SK-N-MC (cell line): ENCODE results near the gene SYNDIG1L.

Source experiments
- DNase-seq: peaks from one replicate; pipeline ENCODE4 v3.0.0-alpha.2; 2011; ENCODE audit warnings: low read depth, low spot score
- H3K27ac ChIP-seq: fragments of 200-600 bp; sonication (generic); 2 replicates; pipeline ENCODE4 v1.5.1; 2016; ENCODE audit warnings: mixed run types
- H3K36me3 ChIP-seq: fragments of 200-600 bp; sonication (generic); 2 replicates; pipeline ENCODE4 v1.6.1; 2017; ENCODE audit warnings: antibody characterized with exemption, low read length, mixed read lengths; ENCODE audit not compliant: insufficient read depth
- H3K4me3 ChIP-seq: fragments of 200-600 bp; sonication (generic); 2 replicates; pipeline ENCODE4 v1.5.1; 2016
- H3K9ac ChIP-seq: fragments of 200-600 bp; sonication (generic); 2 replicates; pipeline ENCODE4 v1.8.0; 2017; ENCODE audit warnings: mixed run types, mixed read lengths; ENCODE audit not compliant: insufficient read length
- H3K9me3 ChIP-seq: fragments of 200-600 bp; sonication (generic); 2 replicates; pipeline ENCODE4 v1.6.1; 2017; ENCODE audit warnings: low read depth, mild to moderate bottlenecking, antibody characterized with exemption, low read length, moderate library complexity, mixed read lengths
- EZH2 ChIP-seq: fragments of 200-600 bp; sonication (generic); IDR thresholded peaks from one replicate; pipeline ENCODE4 v1.6.1; 2017; ENCODE audit warnings: antibody characterized with exemption
- FOXP2 ChIP-seq: optimal IDR thresholded peaks from 2 replicates; pipeline ENCODE3; 2011; ENCODE audit warnings: mild to moderate bottlenecking, moderate library complexity; ENCODE audit not compliant: insufficient read depth; ENCODE audit errors: extremely low read length, control extremely low read depth
- POLR2AphosphoS5 ChIP-seq: IDR thresholded peaks from 2 replicates; pipeline ENCODE4 v1.6.1; 2012; ENCODE audit warnings: mild to moderate bottlenecking, low read depth, low read length, borderline replicate concordance

The SYNDIG1L gene

GRCh38 chr14:74412753-74413152 lies 13.3 kb downstream of the SYNDIG1L start:
- no peaks in the 10 kb centered on the region for H3K9me3 ChIP-seq

GRCh38 chr14:74411671-74412070 lies 14.3 kb downstream of the SYNDIG1L start:
- Histone ChIP-seq H3K36me3 (no peaks in the 10 kb centered on the region), H3K27ac (no peak overlapping the region), H3K9me3 (no peaks in the 10 kb centered on the region), H3K9ac (no peak overlapping the region), H3K4me3 (no peak overlapping the region)
- DNase-seq, result no peak
- no peak for TF ChIP-seq FOXP2
- no peak for TF ChIP-seq EZH2
- no peak for TF ChIP-seq POLR2AphosphoS5

More at GRCh38 chr14:74412753-74413152, 13.3 kb downstream of the SYNDIG1L start:
- H3K27ac ChIP-seq, result no peak overlapping the region
- TF ChIP-seq EZH2, result no peak
- no peak for TF ChIP-seq FOXP2
- no peak for TF ChIP-seq POLR2AphosphoS5
- no peaks in the 10 kb centered on the region for H3K36me3 ChIP-seq
- no peak overlapping the region for H3K4me3 ChIP-seq
- H3K9ac ChIP-seq, result no peak overlapping the region
- no peak for DNase-seq

- Histone ChIP-seq H3K4me3 (no peak overlapping the region), H3K27ac (no peak overlapping the region), H3K9ac (no peak overlapping the region), H3K9me3 (no peaks in the 10 kb centered on the region), H3K36me3 (no peaks in the 10 kb centered on the region)
- TF ChIP-seq POLR2AphosphoS5 (no peak), FOXP2 (no peak), EZH2 (no peak)
- DNase-seq, result no peak
These were observed 16.6 kb downstream of the SYNDIG1L start for GRCh38 chr14:74409441-74409840.

GRCh38 chr14:74408870-74409269 lies 17.1 kb downstream of the SYNDIG1L start:
- TF ChIP-seq POLR2AphosphoS5 (no peak), FOXP2 (no peak)
- H3K27ac ChIP-seq, result no peak overlapping the region

GRCh38 chr14:74407801-74408154 lies 18.2 kb downstream of the SYNDIG1L start:
- TF ChIP-seq FOXP2 (no peak), POLR2AphosphoS5 (no peak), EZH2 (no peak)
- Histone ChIP-seq H3K4me3 (no peak overlapping the region), H3K9ac (no peak overlapping the region), H3K27ac (no peak overlapping the region), H3K9me3 (no peaks in the 10 kb centered on the region), H3K36me3 (no peaks in the 10 kb centered on the region)
- DNase-seq, result no peak

More at GRCh38 chr14:74408870-74409269, 17.1 kb downstream of the SYNDIG1L start:
- Histone ChIP-seq H3K9me3 (no peaks in the 10 kb centered on the region), H3K9ac (no peak overlapping the region), H3K36me3 (no peaks in the 10 kb centered on the region), H3K4me3 (no peak overlapping the region)
- no peak for DNase-seq

- H3K27ac ChIP-seq, result no peak overlapping the region
- H3K9ac ChIP-seq, result no peak overlapping the region
- no peaks in the 10 kb centered on the region for H3K9me3 ChIP-seq
- no peak overlapping the region for H3K4me3 ChIP-seq
- no peak for DNase-seq
- H3K36me3 ChIP-seq, result no peaks in the 10 kb centered on the region
- TF ChIP-seq EZH2 (no peak), POLR2AphosphoS5 (no peak), FOXP2 (no peak)
These were observed 18.8 kb downstream of the SYNDIG1L start for GRCh38 chr14:74407021-74407800.

GRCh38 chr14:74405663-74406062 lies 20.3 kb downstream of the SYNDIG1L start:
- no peaks in the 10 kb centered on the region for H3K36me3 ChIP-seq
- DNase-seq, result no peak
- H3K27ac ChIP-seq, result no peak overlapping the region
- H3K4me3 ChIP-seq, result no peak overlapping the region
- no peaks in the 10 kb centered on the region for H3K9me3 ChIP-seq
- no peak for TF ChIP-seq EZH2
- no peak for TF ChIP-seq POLR2AphosphoS5
- no peak for TF ChIP-seq FOXP2
- no peak overlapping the region for H3K9ac ChIP-seq

DNA sequence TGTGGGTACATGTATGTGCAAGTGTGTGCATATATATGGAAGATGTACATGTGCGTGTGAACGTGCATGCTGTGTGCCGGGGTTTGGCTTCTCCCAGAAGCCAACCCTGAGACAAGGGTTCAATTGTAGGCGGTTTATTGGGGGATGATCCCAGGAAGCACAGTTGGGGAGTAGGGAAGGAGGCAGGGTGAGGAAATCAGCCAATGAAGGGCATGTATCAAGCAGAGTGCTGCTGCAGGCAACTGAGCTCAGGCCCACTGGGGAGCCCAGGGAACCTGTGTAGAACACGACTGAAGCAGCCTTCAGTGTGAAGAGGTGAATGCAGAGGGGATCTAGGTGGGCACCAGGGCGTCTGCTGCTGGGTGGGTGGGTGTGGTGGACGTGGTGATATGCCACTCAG lies 21.6 kb downstream of the SYNDIG1L start:
- Histone ChIP-seq H3K36me3 (no peaks in the 10 kb centered on the region), H3K9me3 (no peaks in the 10 kb centered on the region), H3K27ac (no peak overlapping the region), H3K9ac (no peak overlapping the region), H3K4me3 (no peak overlapping the region)
- TF ChIP-seq EZH2 (no peak), FOXP2 (no peak), POLR2AphosphoS5 (no peak)
- no peak for DNase-seq
